HCT116 (cell line): ENCODE results near the gene CFHR2. TPM values are rescaled to one million over a fixed set of nuclear protein-coding genes. Genes with fewer than 3 reads are reported as not detected.

Source experiments
- ATAC-seq: fragments of 200-7000 bp; cut with Tn5 transposase; 2 replicates; pipeline ENCODE4 v1.9.1; 2020; ENCODE audit warnings: mild to moderate bottlenecking, moderate library complexity
- BruUV-seq: library from RNA; stranded (reverse); fragments of 400-500 nt; replicated peaks from 2 replicates; lab custom pipeline; 2021; lab: Mats Ljungman, UMichigan
- CTCF ChIA-PET: fragments of 300-600 bp; sonication (Branson Sonifier 250); formaldehyde crosslinking; loops from one replicate; lab custom pipeline; 2021; ENCODE audit warnings: antibody characterized with exemption; lab: Charles Lee
- POLR2A ChIA-PET: fragments of 300-600, 350-600 bp; sonication (Branson Sonifier 250); formaldehyde crosslinking; loops from one replicate; lab custom pipeline; 2021; ENCODE audit warnings: antibody characterized with exemption; lab: Charles Lee
- RAD21 ChIA-PET, 2 experiments: fragments of 300-600 bp; sonication (Branson Sonifier 250); formaldehyde crosslinking; loops; one replicate each; lab custom pipeline; 2023; ENCODE audit warnings: low total read pairs in 2 of 2; ENCODE audit not compliant: uncharacterized antibody in 2 of 2, unreplicated experiment in 2 of 2, low non-redundant PET in 1 of 2; lab: Charles Lee
- DNase-seq: peaks from one replicate; pipeline ENCODE4 v3.0.0-alpha.2; 2010; ENCODE audit warnings: low read depth, low spot score
- H2AFZ ChIP-seq: fragments of 200-600 bp; shearing (Covaris generic), sonication (generic); 2 replicates; pipeline ENCODE4 v1.6.1; 2017; ENCODE audit warnings: low read depth, mixed run types, mixed read lengths, antibody characterized with exemption, low read length; ENCODE audit not compliant: poor library complexity, severe bottlenecking
- H3K27ac ChIP-seq: 2 replicates; pipeline ENCODE4 v1.5.1; 2012; ENCODE audit warnings: low read depth, low read length
- H3K27me3 ChIP-seq: fragments of 200-600 bp; sonication (generic); 2 replicates; pipeline ENCODE4 v1.6.1; 2016; ENCODE audit warnings: mixed run types, low read length, mixed read lengths; ENCODE audit not compliant: insufficient read depth
- H3K36me3 ChIP-seq, 2 experiments: fragments of 200-500 bp in 1 of 2; fragments of 200-600 bp in 1 of 2; sonication (Bioruptor generic) in 1 of 2; sonication (generic) in 1 of 2; 2 replicates each; pipeline versions ENCODE4 v1.5.1 to v1.6.1; 2014 to 2016; ENCODE audit warnings: low read length in 2 of 2, inconsistent platforms in 1 of 2, mixed read lengths in 1 of 2, mixed run types in 1 of 2; ENCODE audit not compliant: insufficient read depth in 2 of 2, control insufficient read depth in 1 of 2
- H3K4me1 ChIP-seq, 2 experiments: fragments of 200-600 bp in 1 of 2; sonication (generic) in 1 of 2; 2 replicates each; pipeline versions ENCODE4 v1.5.1 to v1.6.1; 2012 to 2017; ENCODE audit warnings: low read length in 2 of 2, inconsistent platforms in 1 of 2, mild to moderate bottlenecking in 1 of 2, mixed read lengths in 1 of 2, mixed run types in 1 of 2, moderate library complexity in 1 of 2; ENCODE audit not compliant: insufficient read depth in 2 of 2, control insufficient read depth in 1 of 2
- H3K4me2 ChIP-seq: fragments of 200-600 bp; sonication (generic); 2 replicates; pipeline ENCODE4 v1.6.1; 2017; ENCODE audit warnings: mixed run types, low read length, mixed read lengths
- H3K4me3 ChIP-seq, 2 experiments: fragments of 200-600 bp in 1 of 2; sonication (generic) in 1 of 2; replicated peaks in 1 of 2; 2 replicates each; pipeline ENCODE4 v1.5.1; 2011 to 2016; ENCODE audit warnings: low read length in 2 of 2, control low read depth in 1 of 2, low read depth in 1 of 2, mild to moderate bottlenecking in 1 of 2, mixed read lengths in 1 of 2, mixed run types in 1 of 2
- H3K79me2 ChIP-seq: fragments of 200-600 bp; sonication (generic); 2 replicates; pipeline ENCODE4 v1.6.1; 2017; ENCODE audit warnings: mild to moderate bottlenecking, mixed run types, low read length, moderate library complexity, mixed read lengths; ENCODE audit not compliant: insufficient read depth
- H3K9ac ChIP-seq: fragments of 200-600 bp; sonication (generic); 2 replicates; pipeline ENCODE4 v1.6.1; 2016; ENCODE audit warnings: low read length, mixed read lengths
- H3K9me2 ChIP-seq: fragments of 200-600 bp; sonication (generic), shearing (Covaris generic); 2 replicates; pipeline ENCODE4 v1.6.1; 2017; ENCODE audit warnings: mixed run types, mild to moderate bottlenecking, moderate library complexity; ENCODE audit not compliant: insufficient read depth
- H3K9me3 ChIP-seq, 2 experiments: fragments of 200-500 bp in 1 of 2; fragments of 200-600 bp in 1 of 2; sonication (Bioruptor generic) in 1 of 2; sonication (generic) in 1 of 2; 2 replicates each; pipeline ENCODE4 v1.6.1; 2014 to 2017; ENCODE audit warnings: low read length in 2 of 2, mixed read lengths in 2 of 2, inconsistent platforms in 1 of 2, low read depth in 1 of 2, mild to moderate bottlenecking in 1 of 2, mixed run types in 1 of 2, moderate library complexity in 1 of 2; ENCODE audit not compliant: control insufficient read depth in 1 of 2, insufficient read depth in 1 of 2
- H4K20me1 ChIP-seq: fragments of 200-600 bp; sonication (generic), shearing (Covaris generic); 2 replicates; pipeline ENCODE4 v1.6.1; 2017; ENCODE audit warnings: mixed run types, mild to moderate bottlenecking, moderate library complexity; ENCODE audit not compliant: insufficient read depth
- CBX3 ChIP-seq: IDR thresholded peaks from 2 replicates; pipeline ENCODE4 v1.6.1; 2012; ENCODE audit warnings: low read depth
- CEBPB ChIP-seq: IDR thresholded peaks from 2 replicates; pipeline ENCODE4 v1.6.1; 2012; ENCODE audit warnings: low read depth
- EGR1 ChIP-seq: IDR thresholded peaks from 2 replicates; pipeline ENCODE4 v1.6.1; 2012; ENCODE audit warnings: low read depth
- ELF1 ChIP-seq: IDR thresholded peaks from 2 replicates; pipeline ENCODE4 v1.6.1; 2012; ENCODE audit warnings: low read depth, borderline replicate concordance
- EZH2 ChIP-seq: fragments of 200-600 bp; sonication (generic); IDR thresholded peaks from 2 replicates; pipeline ENCODE4 v1.6.1; 2017; ENCODE audit warnings: antibody characterized with exemption, mixed run types
- EZH2phosphoT487 ChIP-seq: fragments of 200-600 bp; IDR thresholded peaks from 2 replicates; pipeline ENCODE4 v1.6.1; 2018; ENCODE audit warnings: antibody characterized with exemption, borderline replicate concordance
- JUND ChIP-seq: IDR thresholded peaks from 2 replicates; pipeline ENCODE4 v1.6.1; 2012
- RAD21 ChIP-seq: IDR thresholded peaks from 2 replicates; pipeline ENCODE4 v1.6.1; 2012; ENCODE audit warnings: low read depth, mild to moderate bottlenecking
- REST ChIP-seq: IDR thresholded peaks from 2 replicates; pipeline ENCODE4 v1.6.1; 2012; ENCODE audit warnings: low read depth
- SIN3A ChIP-seq: IDR thresholded peaks from 2 replicates; pipeline ENCODE4 v1.6.1; 2012; ENCODE audit warnings: low read depth
- SP1 ChIP-seq: IDR thresholded peaks from 2 replicates; pipeline ENCODE4 v1.6.1; 2012; ENCODE audit warnings: low read depth
- TCF7L2 ChIP-seq: IDR thresholded peaks from 2 replicates; pipeline ENCODE4 v1.7.0; 2011; ENCODE audit warnings: borderline replicate concordance, inconsistent platforms; ENCODE audit not compliant: insufficient read depth, insufficient read length; ENCODE audit errors: extremely low read depth
- ZNF274 ChIP-seq: fragments of 200-500 bp; sonication (Bioruptor generic); IDR thresholded peaks from 2 replicates; pipeline ENCODE4 v1.6.1; 2014; ENCODE audit warnings: mild to moderate bottlenecking, low read depth, low read length, inconsistent platforms
- intact Hi-C: fragments of 100-400 bp; cut with micrococcal nuclease; formaldehyde crosslinking; loops from 2 replicates; pipeline ENCODE4 v1.10.0; 2022
- total RNA-seq: library from RNA; stranded (reverse); gene quantifications from one replicate; pipeline ENCODE4 v1.2.1, GENCODE V29; 2021; ENCODE audit not compliant: unreplicated experiment
- TF ChIP-seq, protein P1 (sequence below): IDR thresholded peaks from 2 replicates; pipeline ENCODE4 v1.6.1; 2012
- TF ChIP-seq, protein P2 (sequence below): IDR thresholded peaks from 2 replicates; pipeline ENCODE4 v1.6.1; 2011; ENCODE audit warnings: mild to moderate bottlenecking, low read length, moderate library complexity; ENCODE audit not compliant: insufficient replicate concordance; ENCODE audit errors: extremely low read depth

The CFHR2 gene
- total RNA-seq, 1 experiment from 2014 or later, result not detected

DNA sequence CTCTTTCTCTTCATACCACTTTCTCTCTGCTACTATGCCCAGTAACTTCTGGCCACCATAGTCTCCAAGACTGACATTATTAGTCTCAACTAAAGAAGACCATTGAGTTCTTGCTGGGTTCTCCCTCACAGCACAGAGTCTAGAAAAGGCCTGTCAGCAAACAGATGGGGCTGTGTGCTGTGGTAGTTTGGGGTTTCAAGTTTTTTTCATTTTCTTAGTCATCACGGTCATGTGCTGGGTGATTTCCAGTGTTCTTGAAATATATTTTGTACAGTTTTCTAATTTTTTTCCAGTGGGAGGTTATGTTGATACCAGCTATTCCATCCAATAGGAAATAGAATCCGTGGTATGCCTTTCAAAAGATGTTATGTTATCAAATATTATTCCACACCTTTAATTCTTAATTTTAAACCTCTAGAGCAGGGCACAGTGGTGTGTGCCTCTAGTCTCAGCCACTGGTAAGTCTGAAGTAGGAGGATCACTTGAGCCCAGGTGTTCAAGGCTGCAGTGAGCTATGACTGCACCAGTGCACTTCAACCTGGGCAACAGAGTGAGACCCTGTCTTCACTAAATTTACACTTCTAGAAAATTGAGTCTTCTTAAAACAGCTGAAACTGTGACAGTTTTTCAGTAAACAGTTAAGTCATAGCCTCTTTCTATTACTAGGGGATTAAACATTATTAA, 8.3 kb downstream of the CFHR2 start:
- Histone ChIP-seq H3K79me2 (no peaks in the 10 kb centered on the region), H3K4me2 (no peak overlapping the region), H2AFZ (no peak overlapping the region), H3K9me2 (no peaks in the 10 kb centered on the region; the same call in 1 of the 2 replicates), H3K4me3 (no peak overlapping the region), H4K20me1 (no peaks in the 10 kb centered on the region), H3K27me3 (no peaks in the 10 kb centered on the region), H3K9ac (no peak overlapping the region), H3K4me1 (no peaks in the 10 kb centered on the region), H3K36me3 (no peaks in the 10 kb centered on the region), H3K9me3 (no peaks in the 10 kb centered on the region), H3K27ac (no peak overlapping the region)
- ATAC-seq (no peak), DNase-seq (no peak)
- intact Hi-C loops, result no loop called here
- ChIA-PET RAD21 (no interaction called here), CTCF (no interaction called here), POLR2A (no interaction called here)
- BruUV-seq, result no TSS peak
- TF ChIP-seq EZH2phosphoT487 (no peak), SP1 (no peak), JUND (no peak), EZH2 (no peak), EGR1 (no peak)
- TF ChIP-seq, protein P1, sequence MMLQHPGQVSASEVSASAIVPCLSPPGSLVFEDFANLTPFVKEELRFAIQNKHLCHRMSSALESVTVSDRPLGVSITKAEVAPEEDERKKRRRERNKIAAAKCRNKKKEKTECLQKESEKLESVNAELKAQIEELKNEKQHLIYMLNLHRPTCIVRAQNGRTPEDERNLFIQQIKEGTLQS, result no peak

DNA sequence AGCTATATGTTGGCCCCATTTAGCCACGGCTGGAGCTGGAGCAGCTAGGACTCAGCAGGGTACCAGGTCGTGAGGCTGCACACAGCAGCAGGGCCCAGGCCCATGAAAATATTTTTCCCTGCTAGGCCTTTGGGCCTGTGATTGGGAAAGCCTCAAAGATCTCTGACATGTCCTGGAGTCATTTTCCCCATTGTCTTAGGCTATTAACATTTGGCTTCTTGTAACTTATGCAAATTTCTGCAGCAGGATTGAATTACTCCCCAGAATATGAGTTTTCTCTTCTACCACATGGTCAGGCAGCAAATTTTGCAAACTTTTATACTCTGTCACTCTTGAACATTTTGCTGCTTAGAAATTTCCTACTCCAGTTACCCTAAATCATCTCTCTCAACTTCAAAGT, 11.2 kb downstream of the CFHR2 start:
- Histone ChIP-seq H3K4me1 (no peaks in the 10 kb centered on the region), H2AFZ (no peak overlapping the region), H3K9me2 (no peaks in the 10 kb centered on the region; the same call in 1 of the 2 replicates), H3K79me2 (no peaks in the 10 kb centered on the region), H3K4me3 (no peak overlapping the region), H3K4me2 (no peak overlapping the region), H3K9me3 (no peaks in the 10 kb centered on the region), H4K20me1 (no peaks in the 10 kb centered on the region), H3K27ac (no peak overlapping the region), H3K36me3 (no peaks in the 10 kb centered on the region), H3K9ac (no peak overlapping the region), H3K27me3 (no peaks in the 10 kb centered on the region)
- intact Hi-C loops, result no loop called here
- ChIA-PET CTCF (no interaction called here), RAD21 (no interaction called here), POLR2A (no interaction called here)
- DNase-seq, result no peak
- ATAC-seq, result no peak
- no TSS peak for BruUV-seq
- TF ChIP-seq SP1 (no peak), ELF1 (no peak), REST (no peak), CBX3 (no peak), RAD21 (no peak), JUND (no peak), SIN3A (no peak), CEBPB (no peak), ZNF274 (no peak), EZH2 (no peak), EZH2phosphoT487 (no peak), TCF7L2 (no peak)
- TF ChIP-seq, protein P2, sequence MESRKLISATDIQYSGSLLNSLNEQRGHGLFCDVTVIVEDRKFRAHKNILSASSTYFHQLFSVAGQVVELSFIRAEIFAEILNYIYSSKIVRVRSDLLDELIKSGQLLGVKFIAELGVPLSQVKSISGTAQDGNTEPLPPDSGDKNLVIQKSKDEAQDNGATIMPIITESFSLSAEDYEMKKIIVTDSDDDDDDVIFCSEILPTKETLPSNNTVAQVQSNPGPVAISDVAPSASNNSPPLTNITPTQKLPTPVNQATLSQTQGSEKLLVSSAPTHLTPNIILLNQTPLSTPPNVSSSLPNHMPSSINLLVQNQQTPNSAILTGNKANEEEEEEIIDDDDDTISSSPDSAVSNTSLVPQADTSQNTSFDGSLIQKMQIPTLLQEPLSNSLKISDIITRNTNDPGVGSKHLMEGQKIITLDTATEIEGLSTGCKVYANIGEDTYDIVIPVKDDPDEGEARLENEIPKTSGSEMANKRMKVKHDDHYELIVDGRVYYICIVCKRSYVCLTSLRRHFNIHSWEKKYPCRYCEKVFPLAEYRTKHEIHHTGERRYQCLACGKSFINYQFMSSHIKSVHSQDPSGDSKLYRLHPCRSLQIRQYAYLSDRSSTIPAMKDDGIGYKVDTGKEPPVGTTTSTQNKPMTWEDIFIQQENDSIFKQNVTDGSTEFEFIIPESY, result no peak
